Stimulated activated CD8-positive, alpha-beta memory T cell treated with anti-CD3 and anti-CD28 coated beads, Interleukin-15, amount 100 ng/mL, for 24 hours (primary cell): Measurements from ENCODE around the gene ICAM4.
"Not testable (repeated sequence)": the region's sequence is repeated elsewhere in the genome, so short reads cannot be mapped to it uniquely, and the experiment has no call there.

Experiments
- DNase-seq: peaks from one replicate; pipeline ENCODE4 v3.0.0-alpha.2; 2020; ENCODE audit warnings: low read depth

Gene ICAM4, protein sequence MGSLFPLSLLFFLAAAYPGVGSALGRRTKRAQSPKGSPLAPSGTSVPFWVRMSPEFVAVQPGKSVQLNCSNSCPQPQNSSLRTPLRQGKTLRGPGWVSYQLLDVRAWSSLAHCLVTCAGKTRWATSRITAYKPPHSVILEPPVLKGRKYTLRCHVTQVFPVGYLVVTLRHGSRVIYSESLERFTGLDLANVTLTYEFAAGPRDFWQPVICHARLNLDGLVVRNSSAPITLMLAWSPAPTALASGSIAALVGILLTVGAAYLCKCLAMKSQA

DNA sequence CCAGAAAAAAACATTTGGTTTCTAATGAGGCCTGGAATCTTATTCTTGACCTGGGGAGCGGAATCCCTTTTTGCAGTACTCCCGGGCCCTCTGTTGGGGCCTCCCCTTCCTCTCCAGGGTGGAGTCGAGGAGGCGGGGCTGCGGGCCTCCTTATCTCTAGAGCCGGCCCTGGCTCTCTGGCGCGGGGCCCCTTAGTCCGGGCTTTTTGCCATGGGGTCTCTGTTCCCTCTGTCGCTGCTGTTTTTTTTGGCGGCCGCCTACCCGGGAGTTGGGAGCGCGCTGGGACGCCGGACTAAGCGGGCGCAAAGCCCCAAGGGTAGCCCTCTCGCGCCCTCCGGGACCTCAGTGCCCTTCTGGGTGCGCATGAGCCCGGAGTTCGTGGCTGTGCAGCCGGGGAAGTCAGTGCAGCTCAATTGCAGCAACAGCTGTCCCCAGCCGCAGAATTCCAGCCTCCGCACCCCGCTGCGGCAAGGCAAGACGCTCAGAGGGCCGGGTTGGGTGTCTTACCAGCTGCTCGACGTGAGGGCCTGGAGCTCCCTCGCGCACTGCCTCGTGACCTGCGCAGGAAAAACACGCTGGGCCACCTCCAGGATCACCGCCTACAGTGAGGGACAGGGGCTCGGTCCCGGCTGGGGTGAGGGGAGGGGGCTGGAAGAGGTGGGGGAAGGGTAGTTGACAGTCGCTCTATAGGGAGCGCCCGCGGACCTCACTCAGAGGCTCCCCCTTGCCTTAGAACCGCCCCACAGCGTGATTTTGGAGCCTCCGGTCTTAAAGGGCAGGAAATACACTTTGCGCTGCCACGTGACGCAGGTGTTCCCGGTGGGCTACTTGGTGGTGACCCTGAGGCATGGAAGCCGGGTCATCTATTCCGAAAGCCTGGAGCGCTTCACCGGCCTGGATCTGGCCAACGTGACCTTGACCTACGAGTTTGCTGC lies at the start of gene ICAM4:
TSS of gene ICAM4 (plus strand) at position 153 of the 935 bp plus-strand sequence. CDS start at position 211, 58 bp downstream.
- DNase-seq = no peak

DNA sequence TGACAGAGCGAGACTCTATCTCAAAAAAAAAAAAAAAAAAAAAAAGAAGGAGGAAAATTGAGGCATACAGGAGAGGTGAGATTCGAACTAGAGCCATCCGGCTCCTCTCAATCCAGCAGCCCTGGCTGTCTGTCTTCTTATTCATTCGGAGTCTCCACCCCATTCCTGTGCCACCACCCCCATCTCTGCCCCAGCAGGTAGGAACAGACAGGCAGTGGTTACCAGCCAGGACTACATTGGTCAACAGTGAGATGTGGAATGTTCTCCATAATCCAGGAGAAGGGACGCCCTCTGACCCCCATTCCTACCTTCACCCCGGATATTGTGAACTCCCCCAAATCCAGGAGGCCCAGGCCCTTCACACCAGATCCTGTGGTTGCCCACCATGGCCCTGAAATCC lies 49.1 kb upstream of the ICAM4 start:
- DNase-seq = no peak

DNA sequence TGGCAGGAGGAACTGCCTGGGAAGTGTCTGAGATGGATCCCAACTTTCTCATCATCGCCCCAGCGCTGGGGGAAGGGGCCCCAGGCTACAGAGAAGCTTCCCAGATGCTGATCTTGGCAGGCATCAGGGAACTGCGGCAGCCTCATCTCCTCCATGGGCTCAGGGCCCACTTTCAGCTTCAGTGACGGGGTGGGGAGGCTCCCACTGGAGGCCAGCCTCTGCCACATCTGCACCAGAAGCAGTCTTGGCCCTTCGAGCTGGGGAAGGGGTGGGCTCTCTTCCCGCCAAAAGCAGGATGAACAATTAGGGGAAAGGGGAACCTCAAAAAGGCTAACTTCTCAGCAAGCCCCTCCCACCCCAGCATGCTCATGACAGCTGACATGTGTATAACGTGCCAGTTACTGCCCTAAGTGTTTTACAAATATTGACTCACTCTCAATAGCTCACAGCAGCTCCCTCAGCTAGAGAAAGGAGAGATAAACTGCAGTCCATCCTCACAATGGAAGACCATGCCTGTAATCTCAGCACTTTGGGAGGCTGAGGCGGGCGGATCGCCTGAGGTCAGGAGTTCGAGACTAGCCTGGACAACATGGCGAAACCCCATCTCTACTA lies 48.5 kb upstream of the ICAM4 start:
- DNase-seq = no peak

DNA sequence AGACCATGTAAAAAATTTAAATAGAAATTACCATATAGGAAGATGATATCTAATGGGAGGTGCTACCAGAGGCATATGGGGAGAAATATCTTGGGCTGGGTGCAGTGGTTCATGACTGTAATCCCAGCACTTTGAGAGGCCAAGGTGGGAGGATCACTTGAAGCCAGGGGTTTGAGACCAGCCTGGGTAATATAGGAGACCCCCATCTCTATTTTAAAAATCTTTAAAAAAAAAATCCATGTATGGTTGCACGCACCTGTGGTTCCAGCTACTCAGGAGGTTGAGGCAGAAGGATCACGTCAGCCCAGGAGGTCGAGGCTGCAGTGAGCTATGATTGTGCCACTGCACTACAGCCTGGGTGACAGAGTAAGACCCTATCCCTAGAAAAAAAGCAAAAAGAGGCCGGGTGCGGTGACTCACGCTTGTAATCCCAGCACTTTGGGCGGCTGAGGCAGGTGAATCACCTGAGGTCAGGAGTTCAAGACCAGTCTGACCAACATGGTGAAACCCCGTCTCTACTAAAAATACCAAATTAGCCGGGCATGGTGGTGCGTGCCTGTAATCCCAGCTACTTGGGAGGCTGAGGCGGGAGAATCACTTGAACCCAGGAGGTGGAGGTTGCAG lies 44.8 kb upstream of the ICAM4 start:
- DNase-seq = not testable (repeated sequence)

DNA sequence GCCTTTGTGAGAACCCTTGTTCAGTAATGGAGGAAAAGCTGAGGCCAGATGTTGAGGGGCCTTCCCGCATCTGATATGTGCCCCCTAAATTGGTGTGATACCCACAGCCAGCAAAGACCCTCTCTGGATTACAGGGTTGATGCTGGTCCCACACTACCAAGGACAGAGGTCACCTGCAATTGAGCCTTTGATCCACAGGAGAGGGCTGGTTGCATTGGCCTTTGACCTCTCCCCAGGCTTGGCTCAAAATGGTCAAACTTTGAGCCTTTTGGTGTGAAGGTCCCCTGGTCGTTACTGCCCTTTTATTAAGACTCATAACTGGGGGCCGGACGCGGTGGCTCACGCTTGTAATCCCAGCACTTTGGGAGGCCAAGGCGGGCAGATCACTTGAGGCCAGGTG lies 43.1 kb upstream of the ICAM4 start:
- DNase-seq = no peak

DNA sequence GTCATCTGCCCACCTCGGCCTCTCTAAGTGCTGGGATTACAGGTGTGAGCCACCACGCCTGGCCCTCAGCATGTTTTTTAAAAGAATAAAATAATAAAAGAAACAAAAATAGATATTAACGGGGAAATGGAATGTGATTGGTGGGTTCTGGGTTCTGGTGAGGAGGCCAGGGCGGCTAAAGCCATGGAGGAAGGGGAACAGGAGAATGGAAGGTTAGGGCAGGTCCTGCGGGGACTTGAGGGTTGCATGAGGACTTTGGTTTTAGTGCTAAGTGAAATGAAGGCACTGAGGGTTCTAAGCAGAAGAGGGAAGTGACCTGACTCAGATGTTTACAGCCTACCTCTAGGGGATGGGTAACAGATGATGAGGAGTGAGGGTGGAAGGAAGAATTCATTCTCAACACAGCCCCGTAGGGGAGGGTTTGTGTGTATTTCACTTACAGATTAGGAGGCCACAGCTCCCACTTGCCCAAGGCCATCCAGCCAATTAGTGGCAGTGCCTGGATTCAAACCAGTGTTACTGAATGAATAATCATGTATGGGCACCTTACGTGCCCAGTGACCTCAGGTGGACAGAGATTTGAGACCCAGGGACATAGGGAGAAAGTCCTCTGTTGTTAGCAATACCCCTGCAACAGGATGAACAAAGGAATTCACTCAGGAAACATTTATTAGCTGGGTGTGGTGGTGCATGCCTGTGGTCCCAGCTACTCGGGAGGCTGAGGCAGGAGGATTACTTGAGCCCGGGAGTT lies 41.4 kb upstream of the ICAM4 start:
- DNase-seq = no peak

DNA sequence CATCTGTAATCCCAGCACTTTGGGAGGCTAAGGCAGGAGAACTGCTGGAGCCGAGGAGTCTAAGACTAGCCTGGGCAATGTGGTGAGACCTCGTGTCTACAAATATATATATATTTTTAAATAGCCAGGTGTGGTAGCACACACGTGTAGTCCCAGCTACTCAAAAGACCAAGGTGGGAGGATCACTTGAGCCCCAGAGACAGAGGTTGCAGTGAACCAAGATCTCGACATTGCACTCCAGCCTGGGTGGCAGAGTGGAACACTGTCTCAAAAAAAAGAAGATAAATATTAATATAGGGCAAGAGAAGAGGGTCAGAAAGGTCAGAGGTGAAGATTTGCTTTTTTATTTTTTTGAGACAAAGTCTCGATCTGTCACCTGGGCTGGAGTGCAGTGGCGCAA lies 40.2 kb upstream of the ICAM4 start:
- no peak for DNase-seq

DNA sequence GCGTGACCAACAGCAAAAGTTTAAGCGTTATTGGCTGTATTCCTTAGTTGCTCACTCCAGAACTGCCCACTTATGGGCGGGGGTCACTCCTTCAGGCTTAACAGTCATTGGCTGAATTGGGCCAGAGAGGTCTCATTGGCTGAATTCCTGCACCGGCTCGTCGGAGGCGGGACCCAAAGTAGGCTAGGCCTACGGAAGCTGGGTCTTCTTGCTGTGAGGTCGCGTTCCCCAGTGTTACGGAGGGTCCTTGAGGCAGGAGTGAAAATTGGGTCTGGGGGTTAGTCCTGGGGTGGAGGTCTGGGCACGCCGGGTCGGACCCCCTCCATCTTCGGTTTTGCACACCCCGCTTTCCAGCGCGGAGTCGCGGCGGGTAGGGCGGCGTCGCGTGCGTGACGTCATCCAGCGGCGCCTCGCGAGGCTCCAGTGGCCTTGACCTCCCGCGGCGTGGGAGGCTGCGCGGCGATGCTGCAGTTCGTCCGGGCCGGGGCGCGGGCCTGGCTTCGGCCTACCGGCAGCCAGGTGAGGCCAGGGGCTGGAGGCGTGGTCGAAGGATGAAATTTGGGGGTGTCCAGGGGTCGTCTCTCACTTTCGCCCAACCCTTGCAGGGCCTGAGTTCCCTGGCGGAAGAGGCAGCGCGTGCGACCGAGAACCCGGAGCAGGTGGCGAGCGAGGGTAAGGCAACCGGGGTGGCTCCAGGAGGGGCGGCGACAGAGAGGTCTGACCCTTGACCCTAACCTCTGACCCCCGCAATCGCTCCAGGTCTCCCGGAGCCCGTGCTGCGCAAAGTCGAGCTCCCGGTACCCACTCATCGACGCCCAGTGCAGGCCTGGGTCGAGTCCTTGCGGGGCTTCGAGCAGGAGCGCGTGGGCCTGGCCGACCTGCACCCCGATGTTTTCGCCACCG lies 34.7 kb upstream of the ICAM4 start, which contains the start of gene MRPL4:
TSS of gene MRPL4 (plus strand) at position 423 of the 903 bp plus-strand sequence. CDS start at position 463, 40 bp downstream.
- peak; percentile 84 for DNase-seq

DNA sequence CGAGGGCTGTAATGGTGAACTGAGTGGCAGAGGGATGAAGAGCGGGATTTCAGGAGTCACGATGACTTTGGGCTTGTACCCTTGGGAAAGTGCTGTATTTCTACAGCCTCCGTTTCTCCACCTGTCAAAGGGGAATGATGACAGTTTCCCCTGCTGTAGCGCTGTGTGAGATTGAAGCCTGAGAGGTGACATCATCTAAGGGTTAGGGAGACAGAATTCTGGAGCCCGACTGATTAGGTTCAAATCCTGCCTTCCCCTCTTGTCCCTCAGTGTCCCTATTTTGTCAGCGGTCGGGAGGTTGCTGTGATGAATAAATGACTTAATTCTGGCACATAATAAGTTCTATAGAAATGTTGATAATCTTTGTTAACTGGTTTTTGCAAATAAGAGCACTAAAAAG lies 34.0 kb upstream of the ICAM4 start:
- DNase-seq = no peak

DNA sequence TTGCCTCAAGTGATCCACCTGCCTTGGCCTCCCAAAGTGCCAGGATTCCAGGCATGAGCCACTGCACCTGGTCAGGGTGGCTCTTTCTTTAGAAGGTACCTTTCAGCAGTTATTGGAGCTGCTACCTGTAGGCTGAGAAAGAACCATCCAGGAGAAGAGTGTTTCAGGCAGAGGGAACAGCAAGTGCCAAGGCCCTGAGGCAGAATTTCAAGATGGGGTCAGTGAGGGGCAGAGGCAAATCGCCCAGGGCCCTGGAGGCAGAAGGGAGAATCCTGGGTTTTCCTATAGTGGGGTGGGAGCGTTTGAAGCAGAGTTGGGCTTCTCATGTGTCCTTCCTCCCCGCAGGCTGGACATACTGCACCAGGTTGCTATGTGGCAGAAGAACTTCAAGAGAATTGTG lies 32.5 kb upstream of the ICAM4 start:
- DNase-seq = no peak

DNA sequence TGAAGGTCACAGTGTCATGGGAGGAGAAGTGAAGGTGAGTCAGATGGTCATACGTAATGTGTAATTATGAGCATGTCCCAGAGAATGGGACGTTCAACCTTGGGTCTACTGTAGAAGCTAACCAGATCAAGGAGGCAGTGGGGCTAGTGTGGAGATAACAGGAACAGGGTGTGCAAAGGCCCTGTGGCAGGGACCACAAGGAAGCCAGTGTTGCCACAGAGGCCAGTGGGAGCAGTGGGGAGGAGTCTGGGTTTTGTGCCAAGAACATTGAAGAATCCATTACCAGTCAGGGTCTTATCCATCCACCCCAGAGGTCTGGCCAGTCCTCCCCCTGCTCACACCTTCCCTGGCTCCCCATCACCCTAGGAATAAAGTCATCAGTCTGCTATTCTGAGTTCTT lies 31.4 kb upstream of the ICAM4 start:
- DNase-seq = no peak

DNA sequence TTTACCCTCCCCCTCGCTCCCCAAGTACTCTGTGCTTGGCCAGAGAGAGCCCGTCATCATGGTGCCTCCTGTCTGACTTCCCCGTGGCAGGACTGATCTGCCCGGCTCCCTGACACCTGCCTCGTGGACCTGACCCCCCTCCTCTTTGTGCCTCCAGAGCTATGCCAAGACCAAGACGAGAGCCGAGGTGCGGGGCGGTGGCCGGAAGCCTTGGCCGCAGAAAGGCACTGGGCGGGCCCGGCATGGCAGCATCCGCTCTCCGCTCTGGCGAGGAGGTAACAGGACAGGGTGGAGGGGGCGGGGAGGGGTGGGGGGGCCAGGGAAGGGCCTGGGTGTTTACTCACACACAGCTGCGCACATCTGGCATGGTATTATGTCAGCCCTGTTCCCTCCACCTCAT lies 30.2 kb upstream of the ICAM4 start:
- DNase-seq = no peak

DNA sequence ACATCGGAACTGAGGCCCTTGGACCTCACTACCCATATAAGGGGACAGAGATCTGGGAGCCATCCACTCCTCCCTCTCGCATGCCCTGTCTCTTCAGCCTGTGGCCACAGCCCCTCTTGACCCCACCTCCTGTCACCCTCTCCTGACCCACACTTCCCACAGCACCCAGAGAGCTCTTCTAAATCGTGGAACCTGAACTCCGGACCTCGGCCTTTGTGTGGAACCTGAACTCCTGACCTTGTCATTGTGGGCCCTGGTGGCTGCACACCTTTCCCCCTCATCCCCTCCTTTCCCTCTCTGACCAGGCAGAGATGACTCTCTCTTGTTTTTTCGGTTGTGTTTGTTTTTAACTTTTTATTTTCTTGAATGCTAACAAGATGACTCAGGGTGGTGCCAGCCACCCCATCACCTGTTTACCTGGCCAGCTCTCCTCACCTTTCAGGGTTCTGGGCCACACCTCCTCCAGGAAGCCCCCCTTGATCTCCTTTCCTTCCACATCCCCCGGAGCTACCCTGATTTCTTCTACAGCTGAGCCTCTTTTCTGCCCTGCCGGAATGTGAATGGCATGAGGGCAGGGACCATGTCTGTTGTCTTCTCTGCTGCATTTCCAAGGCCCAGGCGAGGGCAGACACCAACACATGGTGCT lies 29.7 kb upstream of the ICAM4 start:
- no peak for DNase-seq

DNA sequence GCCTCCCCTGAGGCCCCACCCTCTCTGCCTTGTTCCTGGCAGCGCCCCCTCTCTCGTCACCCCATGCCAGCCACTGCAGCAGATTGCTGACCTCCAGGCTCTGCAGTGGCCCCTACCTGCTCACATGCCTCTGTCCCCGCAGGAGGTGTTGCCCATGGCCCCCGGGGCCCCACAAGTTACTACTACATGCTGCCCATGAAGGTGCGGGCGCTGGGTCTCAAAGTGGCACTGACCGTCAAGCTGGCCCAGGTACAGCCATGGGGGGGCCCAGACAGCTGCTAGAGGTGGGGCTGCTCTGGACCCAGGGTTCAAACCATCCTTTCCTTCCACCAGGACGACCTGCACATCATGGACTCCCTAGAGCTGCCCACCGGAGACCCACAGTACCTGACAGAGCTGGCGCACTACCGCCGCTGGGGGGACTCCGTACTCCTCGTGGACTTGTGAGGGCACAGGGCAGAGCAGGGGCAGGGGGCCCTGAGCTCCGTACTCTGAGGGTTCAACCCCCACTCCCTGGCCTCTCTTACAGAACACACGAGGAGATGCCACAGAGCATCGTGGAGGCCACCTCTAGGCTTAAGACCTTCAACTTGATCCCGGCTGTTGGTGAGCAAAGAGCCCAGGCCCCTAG lies 28.6 kb upstream of the ICAM4 start:
- no peak for DNase-seq

DNA sequence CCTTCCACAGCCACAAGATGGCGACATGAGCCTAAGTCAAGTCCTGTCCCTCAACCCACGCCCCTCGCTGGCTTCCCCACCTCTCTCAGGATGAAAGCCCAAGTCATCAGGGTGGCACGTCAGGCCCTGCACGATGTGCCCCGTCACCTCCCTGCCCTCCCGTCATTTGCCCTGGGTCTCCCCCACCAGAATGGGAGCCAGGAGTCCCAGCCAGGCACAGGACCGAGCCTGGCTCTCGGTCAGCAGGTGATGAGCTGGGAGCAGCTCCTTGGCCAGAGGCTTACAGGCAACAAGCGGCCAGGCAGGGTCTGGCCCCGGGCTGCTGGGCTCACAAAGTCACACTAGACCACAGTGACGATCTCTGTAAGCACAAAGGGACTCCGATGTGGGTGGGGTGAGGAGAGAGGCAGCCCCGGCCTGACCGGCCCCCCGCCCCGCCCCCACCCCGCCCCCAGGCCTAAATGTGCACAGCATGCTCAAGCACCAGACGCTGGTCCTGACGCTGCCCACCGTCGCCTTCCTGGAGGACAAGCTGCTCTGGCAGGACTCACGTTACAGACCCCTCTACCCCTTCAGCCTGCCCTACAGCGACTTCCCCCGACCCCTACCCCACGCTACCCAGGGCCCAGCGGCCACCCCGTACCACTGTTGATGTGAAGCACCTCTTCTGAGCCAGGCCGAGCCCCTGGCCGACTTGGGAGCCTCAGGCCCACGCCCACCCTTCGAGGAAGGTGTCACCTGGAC lies 27.4 kb upstream of the ICAM4 start:
- DNase-seq = peak; percentile 58

DNA sequence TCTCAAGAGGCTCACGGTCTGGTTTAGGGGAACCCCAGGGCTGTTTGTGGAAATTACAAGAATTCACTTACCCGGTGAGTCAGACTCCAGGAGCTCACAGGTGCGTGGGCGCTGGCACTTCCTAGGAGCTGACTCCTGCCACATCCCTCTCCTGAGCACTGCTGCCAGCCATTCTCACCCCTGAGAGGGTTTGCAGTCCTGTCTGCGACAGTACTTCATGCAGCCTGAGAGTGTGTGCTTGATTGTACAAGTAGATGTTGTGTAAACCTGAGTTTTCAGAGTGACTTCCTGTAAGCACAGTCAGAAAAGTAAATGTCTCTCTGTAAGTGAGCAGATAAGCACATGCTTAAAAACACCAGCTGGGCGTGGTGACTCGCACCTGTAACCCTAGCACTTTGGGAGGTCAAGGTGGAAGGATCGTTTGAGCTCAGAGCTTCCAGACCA lies 26.6 kb upstream of the ICAM4 start:
- DNase-seq = peak; percentile 25

DNA sequence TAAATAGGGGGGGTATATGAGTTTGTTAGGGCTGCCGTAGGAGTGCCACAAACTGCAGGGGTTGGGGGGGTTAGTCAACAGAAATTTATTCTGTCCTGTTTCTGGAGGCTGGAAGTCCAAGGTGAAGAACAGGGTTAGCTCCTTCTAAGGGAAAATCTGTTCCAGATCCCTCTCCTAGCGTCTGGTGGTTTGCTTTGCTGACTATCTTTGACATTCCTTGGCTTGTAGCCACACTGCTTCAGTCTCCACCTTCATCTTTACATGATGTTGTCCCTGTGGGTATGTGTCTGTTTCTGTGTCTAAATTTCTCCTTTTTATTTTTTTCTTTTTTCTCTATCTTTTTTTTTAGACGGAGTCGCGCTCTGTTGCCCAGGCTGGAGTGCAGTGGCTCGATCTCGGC lies 24.0 kb upstream of the ICAM4 start:
- no peak for DNase-seq

DNA sequence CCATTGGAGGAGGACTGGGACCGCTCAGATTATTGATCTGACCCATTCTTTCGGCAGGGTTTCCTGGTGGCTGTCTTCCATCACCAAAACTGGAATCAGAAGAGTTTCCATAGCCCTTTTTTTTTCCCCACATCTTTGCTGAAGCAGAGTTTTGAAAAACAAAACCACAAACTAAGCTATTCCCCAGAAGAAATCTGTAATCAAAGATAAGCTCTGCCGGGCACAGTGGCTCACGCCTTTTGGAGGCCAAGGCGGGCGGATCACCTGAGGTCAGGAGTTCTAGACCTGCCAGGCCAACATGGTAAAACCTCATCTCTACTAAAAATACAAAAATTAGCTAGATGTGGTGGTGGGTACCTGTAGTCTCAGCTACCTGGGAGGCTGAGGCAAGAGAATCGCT lies 20.0 kb upstream of the ICAM4 start:
- no peak for DNase-seq

DNA sequence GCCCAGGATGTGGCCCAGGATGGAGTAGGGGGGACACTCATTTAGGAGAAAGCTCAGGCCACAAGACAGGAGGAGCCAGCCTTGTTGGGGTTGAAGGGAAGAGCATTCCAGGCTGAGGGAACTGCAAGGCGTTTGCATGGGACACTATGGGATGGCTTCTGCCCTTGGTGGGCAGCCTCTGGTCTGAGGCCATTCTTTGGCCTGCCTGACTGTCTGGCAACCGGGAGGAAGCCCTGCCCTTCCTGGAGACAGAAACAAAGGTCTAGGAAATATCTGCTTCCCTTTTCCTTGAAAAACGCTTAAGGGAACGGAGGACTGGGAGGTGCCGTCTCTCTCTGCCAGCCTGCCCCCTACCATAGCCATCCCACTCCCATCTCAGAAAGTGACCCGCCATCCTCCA lies 18.7 kb upstream of the ICAM4 start:
- DNase-seq = no peak
